ENCODE results near the gene VPS45.

- TF ChIP-seq CTCF (IDR thresholded peaks at IDR 0.05; ENCODE audit: low read depth, low read length, missing input control) (peak; percentile 62), RAD21 (IDR thresholded peaks at IDR 0.05) (peak; percentile 90 to 92), REST (IDR thresholded peaks at IDR 0.05) (no peak), JUND (IDR thresholded peaks at IDR 0.05) (no peak), YY1 (IDR thresholded peaks at IDR 0.05) (no peak), GABPA (IDR thresholded peaks at IDR 0.05 in 1 of 2, conservative IDR thresholded peaks at IDR 0.05 in 1 of 2) (no peak), TAF1 (conservative IDR thresholded peaks at IDR 0.05) (no peak)
These were observed 101.5 kb downstream of the VPS45 start for GRCh38 chr1:150168960-150169601.
